HG02852 (cell line): Measurements from ENCODE around the gene GJA9.
"Not testable (repeated sequence)": the region's sequence is repeated elsewhere in the genome, so short reads cannot be mapped to it uniquely, and the experiment has no call there.

ENCODE experiments used
- ATAC-seq: cut with Tn5 transposase; IDR thresholded peaks from one replicate; pipeline ENCODE4 v1.9.1; 2021; ENCODE audit warnings: mild to moderate bottlenecking, moderate library complexity; ENCODE audit not compliant: unreplicated experiment

GJA9 gene

DNA sequence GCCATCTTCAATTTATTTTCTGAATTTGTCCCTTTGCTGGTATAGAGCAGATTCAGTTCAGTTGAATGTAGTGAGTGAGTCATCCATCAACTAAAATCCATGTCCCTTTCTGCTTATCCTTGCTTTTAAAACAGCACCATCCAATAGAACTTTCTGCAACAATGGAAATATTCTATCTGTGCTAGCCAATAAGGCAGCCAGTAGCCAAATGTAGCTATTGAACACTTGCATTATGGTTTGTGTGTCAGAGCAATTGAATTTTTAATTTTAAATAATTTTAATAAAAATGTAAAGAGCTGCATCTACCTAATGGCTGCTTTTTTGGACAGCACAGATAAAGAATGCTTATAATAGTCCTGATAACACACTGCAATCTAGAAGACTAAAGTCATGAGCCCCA, at the start of gene GJA9:
Gene GJA9 (minus strand): TSS at position 101 of the 400 bp plus-strand sequence. CDS start 5,489 bp downstream, outside the sequence.
- no peak for ATAC-seq

- no peak for ATAC-seq
Observed at GRCh38 chr1:38929476-38929875, 48.1 kb upstream of the GJA9 start.

DNA sequence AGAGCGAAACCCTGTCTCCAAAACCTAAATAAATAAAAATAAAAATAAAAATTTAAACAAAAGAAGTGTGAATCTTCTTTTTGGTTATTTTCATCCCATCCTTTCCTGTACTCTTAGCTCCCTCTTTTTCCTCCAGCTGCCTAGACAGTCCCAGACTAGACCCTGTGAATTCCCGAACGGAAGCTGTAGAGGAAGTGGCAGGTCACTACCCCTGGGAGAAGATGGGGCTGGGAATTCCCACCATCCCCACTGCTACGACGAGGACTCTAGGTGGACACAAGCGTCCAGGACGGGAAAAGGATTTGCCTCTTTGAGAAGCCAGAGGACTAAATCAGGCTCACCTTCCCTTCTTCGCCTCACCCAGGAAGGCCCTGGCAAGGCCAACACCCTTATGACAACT, 47.7 kb upstream of the GJA9 start:
- no peak for ATAC-seq

GRCh38 chr1:38926091-38926490, 44.7 kb upstream of the GJA9 start:
- ATAC-seq = no peak

DNA sequence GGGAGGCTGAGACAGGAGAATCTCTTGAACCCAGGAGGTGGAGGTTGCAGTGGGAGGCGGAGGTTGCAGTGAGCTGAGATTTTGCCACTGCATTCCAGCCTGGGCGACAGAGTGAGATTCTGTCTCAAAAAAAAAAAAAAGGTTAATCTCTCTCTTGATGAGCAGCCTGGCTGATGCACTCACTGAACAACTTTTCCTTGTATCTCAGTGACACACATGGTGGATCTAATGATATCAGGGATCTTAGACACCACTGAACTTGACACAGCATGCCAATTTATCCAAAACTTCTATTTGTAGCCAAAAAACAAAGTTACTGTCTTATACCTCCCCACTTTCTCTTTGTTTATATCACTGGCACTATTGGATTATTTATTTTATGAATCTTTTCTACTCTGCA, 44.0 kb upstream of the GJA9 start:
- ATAC-seq = no peak

DNA sequence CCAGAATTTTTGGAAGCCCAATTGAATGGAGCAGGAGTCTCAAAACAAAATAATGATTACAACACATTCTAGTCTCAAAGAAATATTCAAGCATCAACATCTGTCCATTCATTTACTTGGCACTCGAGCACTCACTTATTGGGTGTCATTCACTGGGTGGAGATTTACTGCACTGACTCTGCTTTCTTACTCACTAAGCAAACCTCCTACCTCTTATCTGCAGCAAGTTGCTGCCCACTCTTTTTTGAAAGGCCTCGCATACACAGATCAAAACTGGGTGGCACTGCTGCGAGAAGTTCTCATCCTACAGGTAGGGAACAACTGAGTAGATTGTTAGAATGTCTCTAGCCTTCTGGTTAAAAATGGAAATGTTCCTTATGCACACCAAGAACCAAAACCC, 42.2 kb upstream of the GJA9 start:
- no peak for ATAC-seq

DNA sequence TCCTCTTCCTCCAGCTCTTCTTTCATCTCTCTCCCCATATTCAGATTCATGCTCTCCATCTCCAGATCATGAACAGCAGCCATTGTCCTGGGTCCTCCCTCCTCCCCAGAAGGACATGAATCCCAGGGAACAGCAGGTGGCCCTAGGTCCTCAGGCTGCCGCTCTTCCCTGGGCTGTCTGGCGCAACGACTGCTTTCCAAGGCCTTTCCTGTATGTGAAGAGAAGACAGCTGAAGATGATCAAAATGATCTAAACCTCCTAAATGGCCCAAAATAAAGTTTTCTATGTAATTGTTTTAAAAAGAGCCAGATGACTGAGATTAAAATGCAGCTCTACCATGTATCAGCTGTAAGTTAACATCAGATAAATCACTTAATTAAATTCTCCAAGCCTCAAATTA, 37.7 kb upstream of the GJA9 start:
- no peak for ATAC-seq

DNA sequence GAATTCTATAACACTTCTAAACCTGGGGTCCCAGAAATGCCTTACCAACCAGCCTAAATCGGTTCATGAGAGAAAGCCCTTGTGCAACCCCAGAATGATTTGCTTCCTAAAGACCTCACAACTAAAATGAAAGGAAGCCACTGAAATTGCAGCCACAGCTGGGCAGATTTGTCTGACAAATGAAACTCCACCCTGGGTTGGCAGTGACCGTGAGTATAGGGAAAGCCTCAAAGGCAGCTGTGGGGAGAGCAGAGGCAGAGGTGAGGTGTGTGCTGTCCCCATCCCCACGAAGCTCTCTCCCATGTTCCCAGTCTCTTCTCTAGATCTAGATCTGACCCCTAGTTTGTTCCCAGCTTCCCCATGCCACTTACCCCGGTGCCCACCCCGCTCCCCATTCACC, 37.2 kb upstream of the GJA9 start:
- ATAC-seq = no peak

DNA sequence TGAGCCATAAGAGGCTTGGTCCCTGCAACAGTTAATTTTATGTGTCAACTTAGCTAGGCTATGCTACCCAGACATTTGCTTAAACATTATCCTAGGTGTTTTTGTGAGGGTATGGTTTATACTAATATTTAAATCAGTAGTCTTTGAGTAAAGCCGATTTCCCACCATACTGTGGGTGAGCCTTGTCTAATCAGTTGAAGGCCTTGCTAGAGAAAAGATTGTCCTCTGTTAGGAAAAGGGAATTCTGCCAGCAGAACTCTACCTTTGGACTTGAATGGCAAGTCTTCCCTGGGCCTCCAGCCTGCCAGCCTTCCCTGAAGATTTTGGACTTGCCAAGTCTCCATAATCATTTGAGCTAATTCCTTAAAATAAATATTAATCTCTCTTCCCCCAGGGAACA, 36.4 kb upstream of the GJA9 start:
- ATAC-seq = no peak

GRCh38 chr1:38917337-38917736, 36.0 kb upstream of the GJA9 start:
- no peak for ATAC-seq

GRCh38 chr1:38915352-38915948, 34.1 kb upstream of the GJA9 start:
- no peak for ATAC-seq

- not testable (repeated sequence) for ATAC-seq
Observed at GRCh38 chr1:38914908-38915307, 33.5 kb upstream of the GJA9 start.

DNA sequence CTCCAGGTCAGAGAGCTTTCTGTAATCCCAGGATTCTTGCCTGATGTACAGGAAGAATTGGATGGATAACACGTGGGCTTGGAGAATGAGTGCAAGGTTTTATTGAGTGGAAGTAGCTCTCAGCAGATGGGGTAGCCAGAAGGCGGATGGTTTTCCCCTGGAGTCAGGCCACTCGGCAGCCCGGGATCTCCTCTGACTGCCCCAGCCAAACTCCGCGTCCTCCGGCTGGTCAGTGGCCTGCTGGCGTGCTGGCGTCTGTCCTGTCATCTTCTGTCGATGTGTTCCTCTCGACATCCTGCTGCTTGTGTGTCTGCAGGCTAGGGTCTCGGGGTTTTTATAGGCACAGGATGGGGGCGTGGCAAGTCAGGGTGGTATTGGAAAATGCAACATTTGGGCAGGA, 27.4 kb upstream of the GJA9 start:
- ATAC-seq = no peak

- no peak for ATAC-seq
Observed at GRCh38 chr1:38905985-38906384, 24.6 kb upstream of the GJA9 start.

DNA sequence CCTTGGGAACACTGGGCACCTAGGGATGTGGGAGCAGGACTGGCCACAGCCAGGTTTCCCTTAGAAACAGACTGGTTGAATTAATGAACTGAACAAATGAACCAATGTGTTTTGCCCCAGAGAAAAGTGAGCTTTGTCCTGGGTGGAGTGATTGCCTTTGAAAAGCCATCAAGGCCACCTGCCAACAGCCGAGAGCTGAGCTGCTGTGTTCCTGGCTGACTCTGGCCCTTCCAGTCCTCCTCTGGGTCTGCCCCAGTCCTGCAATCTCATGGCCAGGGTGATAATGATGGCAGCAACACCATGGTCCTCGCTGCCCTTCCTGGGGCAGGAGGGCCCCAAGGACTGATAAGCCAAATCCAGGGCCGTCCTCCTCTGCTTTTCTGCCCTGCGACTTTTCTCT, 18.2 kb upstream of the GJA9 start:
- no peak for ATAC-seq

GRCh38 chr1:38898653-38899230, 17.4 kb upstream of the GJA9 start:
- no peak for ATAC-seq

GRCh38 chr1:38896169-38896568, 14.8 kb upstream of the GJA9 start:
- ATAC-seq = no peak

DNA sequence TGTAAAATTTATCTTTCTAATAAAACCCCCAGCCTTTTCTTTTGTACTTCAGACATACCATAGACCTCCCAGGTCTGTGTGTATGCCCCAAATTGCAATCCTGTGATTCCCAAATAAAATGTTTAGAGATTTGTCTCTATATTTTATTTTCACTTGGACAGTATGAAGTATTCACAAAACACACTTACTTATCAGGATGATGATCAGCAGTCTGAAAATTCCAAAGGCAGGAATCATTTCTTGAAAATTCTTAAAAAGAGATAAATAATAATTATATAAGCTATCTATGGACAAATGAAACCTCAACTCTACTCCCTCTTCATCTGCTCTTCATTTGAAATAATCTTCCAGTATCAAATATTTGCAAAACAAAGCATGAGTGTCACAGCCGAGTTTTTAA, 11.6 kb upstream of the GJA9 start:
- ATAC-seq = no peak

GRCh38 chr1:38891753-38892152, 10.4 kb upstream of the GJA9 start:
- ATAC-seq = no peak

GRCh38 chr1:38889589-38889988, 8.2 kb upstream of the GJA9 start:
- ATAC-seq = no peak

DNA sequence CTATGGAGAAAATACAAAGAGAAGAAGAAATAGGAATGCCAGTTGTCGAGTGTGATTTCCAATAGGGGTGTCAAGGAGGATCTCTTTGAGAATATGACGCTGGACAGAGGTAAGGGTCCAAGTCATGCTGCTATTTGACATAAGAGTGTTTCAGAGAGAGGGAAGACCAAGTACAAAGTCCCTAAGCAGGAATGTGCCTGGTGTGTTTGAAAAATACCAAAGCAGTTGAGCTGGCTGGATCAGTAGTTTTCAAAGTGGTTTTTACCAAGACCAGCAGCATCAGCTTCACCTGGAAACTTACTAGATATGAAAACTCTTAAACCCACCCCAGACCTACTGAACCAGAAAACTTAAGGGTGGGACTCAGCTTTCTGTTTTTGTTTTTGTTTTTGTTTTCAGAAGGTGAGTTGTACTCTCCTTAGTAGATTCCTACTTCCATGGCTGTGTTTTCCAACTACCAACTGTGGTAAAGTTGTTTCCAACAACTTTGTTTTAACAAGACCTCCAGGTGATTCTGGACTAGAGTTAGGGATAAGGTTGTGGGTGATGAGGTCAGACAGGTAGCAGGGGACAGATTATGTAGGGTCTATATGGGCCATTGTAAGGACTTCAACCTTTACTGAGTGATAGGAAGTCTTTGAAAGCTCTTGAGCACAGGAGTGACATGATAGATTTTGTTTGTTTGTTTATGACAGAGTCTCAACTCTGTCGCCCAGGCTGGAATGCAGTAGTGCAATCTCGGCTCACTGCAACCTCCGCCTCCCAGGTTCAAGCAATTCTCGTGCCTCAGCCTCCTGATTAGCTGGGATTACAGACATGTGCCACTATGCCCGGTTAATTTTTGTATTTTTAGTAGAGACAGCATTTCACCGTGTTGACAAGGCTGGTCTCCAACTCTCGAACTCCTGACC, 7.3 kb upstream of the GJA9 start:
- ATAC-seq = no peak

- ATAC-seq = no peak
Observed at GRCh38 chr1:38885092-38885491, 3.7 kb upstream of the GJA9 start.
